ENCODE measurements around the gene ASIC3.

Gene ASIC3

GRCh38 chr7:151053751-151054150, 5.4 kb downstream of the ASIC3 start:
- WGBS: 97% methylated on average over 8 of the region's 8 CpGs
- H3K23ac ChIP-seq (ENCODE audit: low read length in 2 of 2): no peak overlapping the region

GRCh38 chr7:151056283-151056665, 7.9 kb downstream of the ASIC3 start:
- H3K14ac ChIP-seq (ENCODE audit: low read length in 2 of 2): no peak overlapping the region
- H2BK12ac ChIP-seq (ENCODE audit: low read length in 2 of 2): no peak overlapping the region
- H3K23ac ChIP-seq (ENCODE audit: low read length in 2 of 2): no peak overlapping the region
- peaks cover 28% of the 10 kb centered on the region for H3K4me1 ChIP-seq (ENCODE audit: control insufficient read depth, insufficient read depth, low read depth, low read length)
- no peak overlapping the region for H4K8ac ChIP-seq (ENCODE audit: low read length)
- H2AFZ ChIP-seq (ENCODE audit: low read depth, low read length): no peak overlapping the region
- peaks cover 15% of the 10 kb centered on the region for H3K79me1 ChIP-seq (replicated peaks; ENCODE audit: low read length, poor library complexity, severe bottlenecking)
- H3K36me3 ChIP-seq (ENCODE audit: control insufficient read depth in 1 of 2, insufficient read depth in 2 of 2, low read depth in 1 of 2, low read length in 2 of 2): peaks cover 19 to 41% of the 10 kb centered on the region in 2 experiments
- no peaks in the 10 kb centered on the region for H3K27me3 ChIP-seq (ENCODE audit: control insufficient read depth in 1 of 2, insufficient read depth in 1 of 2, low read length in 2 of 2)
- H3K4me2 ChIP-seq (ENCODE audit: low read length, poor library complexity, severe bottlenecking): no peak overlapping the region
- H3K9me3 ChIP-seq (ENCODE audit: control insufficient read depth, low read length): no peaks in the 10 kb centered on the region
- 83% methylated on average over 5 of the region's 6 CpGs for WGBS
- no peak overlapping the region for H2AK5ac ChIP-seq (ENCODE audit: low read length, severe bottlenecking)
- no peak overlapping the region for H2BK5ac ChIP-seq (ENCODE audit: low read depth, low read length, poor library complexity, severe bottlenecking)
- no peak overlapping the region for H3K9ac ChIP-seq (ENCODE audit: low read length)
- no peak for DNase-seq
- no peak overlapping the region for H3K18ac ChIP-seq (ENCODE audit: low read depth in 1 of 2, low read length in 2 of 2)
- no peak overlapping the region for H3K27ac ChIP-seq (ENCODE audit: low read length, poor library complexity, severe bottlenecking)
- H2BK120ac ChIP-seq (ENCODE audit: low read depth, low read length): no peak overlapping the region
- no peak overlapping the region for H2BK15ac ChIP-seq (ENCODE audit: low read depth, poor library complexity, severe bottlenecking)
- H4K91ac ChIP-seq (ENCODE audit: low read length): no peak overlapping the region
- H3K4me3 ChIP-seq (ENCODE audit: insufficient read depth in 1 of 2, low read depth in 1 of 2, low read length in 2 of 2): no peak overlapping the region
- H3K4ac ChIP-seq (ENCODE audit: low read depth in 1 of 2, low read length in 2 of 2): no peak overlapping the region

More at GRCh38 chr7:151053751-151054150, 5.4 kb downstream of the ASIC3 start:
- peaks cover 22% of the 10 kb centered on the region for H3K4me1 ChIP-seq (ENCODE audit: control insufficient read depth, insufficient read depth, low read depth, low read length)
- H2BK120ac ChIP-seq (ENCODE audit: low read depth, low read length): no peak overlapping the region
- H4K8ac ChIP-seq (ENCODE audit: low read length): no peak overlapping the region
- DNase-seq: no peak
- H3K4me2 ChIP-seq (ENCODE audit: low read length, poor library complexity, severe bottlenecking): no peak overlapping the region
- peaks cover 8 to 16% of the 10 kb centered on the region in 2 experiments for H3K27me3 ChIP-seq (ENCODE audit: control insufficient read depth in 1 of 2, insufficient read depth in 1 of 2, low read length in 2 of 2)
- no peak overlapping the region for H3K18ac ChIP-seq (ENCODE audit: low read depth in 1 of 2, low read length in 2 of 2)
- H3K36me3 ChIP-seq (ENCODE audit: control insufficient read depth in 1 of 2, insufficient read depth in 2 of 2, low read depth in 1 of 2, low read length in 2 of 2): peaks cover 19 to 41% of the 10 kb centered on the region in 2 experiments
- no peak overlapping the region for H3K9ac ChIP-seq (ENCODE audit: low read length)
- H2BK12ac ChIP-seq (ENCODE audit: low read length in 2 of 2): no peak overlapping the region
- H4K91ac ChIP-seq (ENCODE audit: low read length): no peak overlapping the region
- H2BK5ac ChIP-seq (ENCODE audit: low read depth, low read length, poor library complexity, severe bottlenecking): no peak overlapping the region
- peaks cover 15% of the 10 kb centered on the region for H3K79me1 ChIP-seq (replicated peaks; ENCODE audit: low read length, poor library complexity, severe bottlenecking)
- H2AFZ ChIP-seq (ENCODE audit: low read depth, low read length): no peak overlapping the region
- H2BK15ac ChIP-seq (ENCODE audit: low read depth, poor library complexity, severe bottlenecking): no peak overlapping the region
- no peak overlapping the region for H3K4me3 ChIP-seq (ENCODE audit: insufficient read depth in 1 of 2, low read depth in 1 of 2, low read length in 2 of 2)
- no peaks in the 10 kb centered on the region for H3K9me3 ChIP-seq (ENCODE audit: control insufficient read depth, low read length)
- H3K4ac ChIP-seq (ENCODE audit: low read depth in 1 of 2, low read length in 2 of 2): no peak overlapping the region
- no peak overlapping the region for H2AK5ac ChIP-seq (ENCODE audit: low read length, severe bottlenecking)
- no peak overlapping the region for H3K27ac ChIP-seq (ENCODE audit: low read length, poor library complexity, severe bottlenecking)
- H3K14ac ChIP-seq (ENCODE audit: low read length in 2 of 2): no peak overlapping the region

GRCh38 chr7:151056666-151057505, 8.6 kb downstream of the ASIC3 start:
- peaks cover 20 to 40% of the 10 kb centered on the region in 2 experiments for H3K36me3 ChIP-seq (ENCODE audit: control insufficient read depth in 1 of 2, insufficient read depth in 2 of 2, low read depth in 1 of 2, low read length in 2 of 2)
- no peak overlapping the region for H2BK12ac ChIP-seq (ENCODE audit: low read length in 2 of 2)
- H2BK120ac ChIP-seq (ENCODE audit: low read depth, low read length): no peak overlapping the region
- H3K4ac ChIP-seq (ENCODE audit: low read depth in 1 of 2, low read length in 2 of 2): no peak overlapping the region
- no peak overlapping the region for H2BK5ac ChIP-seq (ENCODE audit: low read depth, low read length, poor library complexity, severe bottlenecking)
- no peak overlapping the region for H2BK15ac ChIP-seq (ENCODE audit: low read depth, poor library complexity, severe bottlenecking)
- H3K79me1 ChIP-seq (replicated peaks; ENCODE audit: low read length, poor library complexity, severe bottlenecking): peaks cover 15% of the 10 kb centered on the region
- H3K9ac ChIP-seq (ENCODE audit: low read length): peak overlapping the region; percentile 90
- DNase-seq: no peak
- H3K4me1 ChIP-seq (ENCODE audit: control insufficient read depth, insufficient read depth, low read depth, low read length): peaks cover 32% of the 10 kb centered on the region
- no peak overlapping the region for H2AK5ac ChIP-seq (ENCODE audit: low read length, severe bottlenecking)
- H3K4me3 ChIP-seq (ENCODE audit: insufficient read depth in 1 of 2, low read depth in 1 of 2, low read length in 2 of 2): peak overlapping the region; percentile 63 to 96
- H3K18ac ChIP-seq (ENCODE audit: low read depth in 1 of 2, low read length in 2 of 2): no peak overlapping the region
- peak overlapping the region in 1 of 2 experiments; percentile 66 for H3K23ac ChIP-seq (ENCODE audit: low read length in 2 of 2)
- WGBS: 39% methylated on average over 26 of the region's 29 CpGs
- no peak overlapping the region for H3K14ac ChIP-seq (ENCODE audit: low read length in 2 of 2)
- no peak overlapping the region for H3K27ac ChIP-seq (ENCODE audit: low read length, poor library complexity, severe bottlenecking)
- H4K8ac ChIP-seq (ENCODE audit: low read length): peak overlapping the region; percentile 15
- H3K27me3 ChIP-seq (ENCODE audit: control insufficient read depth in 1 of 2, insufficient read depth in 1 of 2, low read length in 2 of 2): no peaks in the 10 kb centered on the region
- H3K4me2 ChIP-seq (ENCODE audit: low read length, poor library complexity, severe bottlenecking): peak overlapping the region; percentile 78
- no peaks in the 10 kb centered on the region for H3K9me3 ChIP-seq (ENCODE audit: control insufficient read depth, low read length)
- H4K91ac ChIP-seq (ENCODE audit: low read length): no peak overlapping the region
- no peak overlapping the region for H2AFZ ChIP-seq (ENCODE audit: low read depth, low read length)

GRCh38 chr7:151057506-151057988, 9.2 kb downstream of the ASIC3 start, which contains the start of gene CDK5:
Gene CDK5, minus strand, starts transcription at chr7:151057897. Its CDS starts 49 bp downstream, at chr7:151057848.
- H3K27me3 ChIP-seq (ENCODE audit: control insufficient read depth in 1 of 2, insufficient read depth in 1 of 2, low read length in 2 of 2): no peaks in the 10 kb centered on the region
- H3K79me1 ChIP-seq (replicated peaks; ENCODE audit: low read length, poor library complexity, severe bottlenecking): peaks cover 15% of the 10 kb centered on the region

More at GRCh38 chr7:151057506-151057988, 9.2 kb downstream of the ASIC3 start, which contains the start of gene CDK5:
- Histone ChIP-seq H3K4me3 (ENCODE audit: insufficient read depth in 1 of 2, low read depth in 1 of 2, low read length in 2 of 2) (peak within 1 kb of the TSS; percentile 63 to 96), H3K27ac (ENCODE audit: low read length, poor library complexity, severe bottlenecking) (peak within 1 kb of the TSS; percentile 95), H2BK15ac (ENCODE audit: low read depth, poor library complexity, severe bottlenecking) (peak within 1 kb of the TSS; percentile 19), H3K4ac (ENCODE audit: low read depth in 1 of 2, low read length in 2 of 2) (peak within 1 kb of the TSS; percentile 89 to 97), H3K18ac (ENCODE audit: low read depth in 1 of 2, low read length in 2 of 2) (peak within 1 kb of the TSS; percentile 93 to 94), H2AFZ (ENCODE audit: low read depth, low read length) (peak within 1 kb of the TSS; percentile 67), H3K36me3 (ENCODE audit: control insufficient read depth in 1 of 2, insufficient read depth in 2 of 2, low read depth in 1 of 2, low read length in 2 of 2) (peaks cover 20 to 35% of the 10 kb centered on the region in 2 experiments), H2BK12ac (ENCODE audit: low read length in 2 of 2) (peak within 1 kb of the TSS in 1 of 2 experiments; percentile 81), H4K8ac (ENCODE audit: low read length) (peak within 1 kb of the TSS; percentile 96), H3K4me2 (ENCODE audit: low read length, poor library complexity, severe bottlenecking) (peak within 1 kb of the TSS; percentile 78), H3K14ac (ENCODE audit: low read length in 2 of 2) (peak within 1 kb of the TSS in 1 of 2 experiments; percentile 0), H4K91ac (ENCODE audit: low read length) (peak within 1 kb of the TSS; percentile 48), H3K23ac (ENCODE audit: low read length in 2 of 2) (peak within 1 kb of the TSS in 1 of 2 experiments; percentile 66), H3K4me1 (ENCODE audit: control insufficient read depth, insufficient read depth, low read depth, low read length) (peaks cover 36% of the 10 kb centered on the region), H2BK5ac (ENCODE audit: low read depth, low read length, poor library complexity, severe bottlenecking) (peak within 1 kb of the TSS; percentile 82), H2AK5ac (ENCODE audit: low read length, severe bottlenecking) (peak within 1 kb of the TSS; percentile 87), H2BK120ac (ENCODE audit: low read depth, low read length) (peak within 1 kb of the TSS; percentile 96), H3K9me3 (ENCODE audit: control insufficient read depth, low read length) (no peaks in the 10 kb centered on the region), H3K9ac (ENCODE audit: low read length) (peak within 1 kb of the TSS; percentile 90)
- no peak for DNase-seq
- WGBS: 1% methylated on average over 30 of the region's 30 CpGs
